Measurements from ENCODE around the gene RAB11FIP4.
A peak's percentile ranks its signal among the peaks of the same experiment; 100 is the strongest.

The RAB11FIP4 gene

DNA sequence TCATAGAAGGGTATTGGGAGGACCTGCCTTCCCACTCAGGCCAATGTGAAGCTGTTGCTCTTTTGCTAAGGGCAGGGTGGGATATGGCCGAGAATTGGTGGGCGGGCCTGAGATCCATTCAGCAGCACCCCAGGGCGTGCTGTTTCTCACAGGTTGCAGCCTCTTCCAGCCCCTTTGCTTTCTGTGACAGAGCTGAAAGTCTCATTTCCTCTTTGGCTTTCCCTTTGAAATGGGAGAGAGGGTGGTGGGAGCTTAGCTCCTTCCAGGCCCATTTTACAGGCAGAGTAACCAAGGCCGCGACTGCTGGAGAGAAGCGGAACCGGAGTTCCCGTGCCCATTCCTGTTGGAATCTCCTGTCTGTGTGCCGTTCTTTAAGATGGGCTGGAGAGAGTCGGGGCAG is 183.0 kb downstream of the RAB11FIP4 start:
- H3K4me3 ChIP-seq (ENCODE audit: low read length): no peak overlapping the region
- peaks cover 16% of the 10 kb centered on the region for H3K4me1 ChIP-seq (ENCODE audit: control insufficient read depth, insufficient read depth, low read length)
- no peak overlapping the region for H3K9ac ChIP-seq (ENCODE audit: low read length)
- H3K36me3 ChIP-seq (ENCODE audit: control insufficient read depth, insufficient read depth, low read length): no peaks in the 10 kb centered on the region
- H3K27me3 ChIP-seq (ENCODE audit: control insufficient read depth, insufficient read depth, low read length): no peaks in the 10 kb centered on the region
- no peaks in the 10 kb centered on the region for H3K9me3 ChIP-seq (ENCODE audit: control insufficient read depth, low read length)

DNA sequence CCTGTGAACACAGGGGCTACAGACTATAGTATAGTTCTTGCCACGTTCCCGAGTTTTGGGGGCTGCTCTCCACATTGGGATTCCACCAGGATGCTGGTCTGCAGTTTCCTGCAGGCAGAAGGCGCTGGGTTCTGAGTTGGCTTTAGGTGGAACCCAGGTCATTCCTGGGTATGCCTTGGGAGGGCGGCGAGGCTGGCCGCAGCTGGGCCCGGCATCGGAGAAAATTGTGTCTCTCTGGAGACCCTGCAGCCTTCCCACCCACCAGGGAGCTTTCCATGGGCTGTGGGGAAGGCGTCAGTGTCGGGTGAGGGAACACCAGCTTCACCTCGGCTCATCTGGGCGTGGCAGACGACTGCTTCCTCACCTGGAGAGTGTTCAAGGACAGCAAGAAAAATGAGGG is 183.6 kb downstream of the RAB11FIP4 start:
- no peaks in the 10 kb centered on the region for H3K27me3 ChIP-seq (ENCODE audit: control insufficient read depth, insufficient read depth, low read length)
- no peak overlapping the region for H3K4me3 ChIP-seq (ENCODE audit: low read length)
- no peaks in the 10 kb centered on the region for H3K36me3 ChIP-seq (ENCODE audit: control insufficient read depth, insufficient read depth, low read length)
- H3K9me3 ChIP-seq (ENCODE audit: control insufficient read depth, low read length): no peaks in the 10 kb centered on the region
- peaks cover 11% of the 10 kb centered on the region for H3K4me1 ChIP-seq (ENCODE audit: control insufficient read depth, insufficient read depth, low read length)
- no peak overlapping the region for H3K9ac ChIP-seq (ENCODE audit: low read length)

DNA sequence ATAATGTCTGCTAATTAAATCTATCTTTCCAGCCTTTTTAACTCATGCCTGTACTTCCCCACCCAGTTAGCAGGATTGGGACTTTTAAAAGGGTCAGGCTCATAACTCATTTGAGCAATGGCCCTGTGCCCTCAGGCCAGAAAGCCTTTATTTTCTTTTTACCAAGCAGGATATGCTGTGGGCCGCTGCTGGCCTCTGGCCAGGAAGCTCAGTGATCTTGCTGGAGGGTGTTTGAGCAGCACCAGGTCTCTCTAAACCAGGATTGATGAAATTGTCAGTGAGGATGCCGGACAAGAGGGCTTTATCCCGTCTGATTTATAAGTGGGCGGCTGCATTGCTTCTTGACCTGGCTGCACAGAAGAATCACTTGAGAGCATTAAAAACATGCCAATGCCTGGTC is 187.8 kb downstream of the RAB11FIP4 start:
- no peak overlapping the region for H3K4me3 ChIP-seq (ENCODE audit: low read length)
- no peaks in the 10 kb centered on the region for H3K36me3 ChIP-seq (ENCODE audit: control insufficient read depth, insufficient read depth, low read length)
- no peaks in the 10 kb centered on the region for H3K9me3 ChIP-seq (ENCODE audit: control insufficient read depth, low read length)
- H3K27me3 ChIP-seq (ENCODE audit: control insufficient read depth, insufficient read depth, low read length): no peaks in the 10 kb centered on the region
- peaks cover 34% of the 10 kb centered on the region for H3K4me1 ChIP-seq (ENCODE audit: control insufficient read depth, insufficient read depth, low read length)
- no peak overlapping the region for H3K9ac ChIP-seq (ENCODE audit: low read length)

DNA sequence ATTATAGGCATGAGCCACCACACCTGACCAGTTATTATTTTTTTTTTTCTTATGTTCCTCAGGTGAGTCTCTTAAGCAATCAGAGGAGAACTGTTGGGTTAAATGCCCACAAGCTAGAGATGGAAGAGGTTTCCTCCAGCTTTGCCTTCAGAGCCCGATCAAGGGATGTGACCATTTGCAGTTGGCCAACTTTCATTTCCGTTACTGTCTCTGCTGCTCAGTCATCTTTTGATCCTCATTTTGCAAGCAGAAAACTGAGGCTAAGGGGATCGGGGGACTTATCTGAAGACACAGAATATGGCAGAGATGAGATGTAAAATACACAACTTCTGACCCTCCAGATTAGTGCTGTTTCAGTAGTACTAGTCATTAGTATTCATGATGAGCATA is 188.8 kb downstream of the RAB11FIP4 start:
- Histone ChIP-seq H3K4me1 (ENCODE audit: control insufficient read depth, insufficient read depth, low read length) (peaks cover 39% of the 10 kb centered on the region), H3K9ac (ENCODE audit: low read length) (no peak overlapping the region), H3K27me3 (ENCODE audit: control insufficient read depth, insufficient read depth, low read length) (no peaks in the 10 kb centered on the region), H3K4me3 (ENCODE audit: low read length) (no peak overlapping the region), H3K36me3 (ENCODE audit: control insufficient read depth, insufficient read depth, low read length) (no peaks in the 10 kb centered on the region), H3K9me3 (ENCODE audit: control insufficient read depth, low read length) (no peaks in the 10 kb centered on the region)

DNA sequence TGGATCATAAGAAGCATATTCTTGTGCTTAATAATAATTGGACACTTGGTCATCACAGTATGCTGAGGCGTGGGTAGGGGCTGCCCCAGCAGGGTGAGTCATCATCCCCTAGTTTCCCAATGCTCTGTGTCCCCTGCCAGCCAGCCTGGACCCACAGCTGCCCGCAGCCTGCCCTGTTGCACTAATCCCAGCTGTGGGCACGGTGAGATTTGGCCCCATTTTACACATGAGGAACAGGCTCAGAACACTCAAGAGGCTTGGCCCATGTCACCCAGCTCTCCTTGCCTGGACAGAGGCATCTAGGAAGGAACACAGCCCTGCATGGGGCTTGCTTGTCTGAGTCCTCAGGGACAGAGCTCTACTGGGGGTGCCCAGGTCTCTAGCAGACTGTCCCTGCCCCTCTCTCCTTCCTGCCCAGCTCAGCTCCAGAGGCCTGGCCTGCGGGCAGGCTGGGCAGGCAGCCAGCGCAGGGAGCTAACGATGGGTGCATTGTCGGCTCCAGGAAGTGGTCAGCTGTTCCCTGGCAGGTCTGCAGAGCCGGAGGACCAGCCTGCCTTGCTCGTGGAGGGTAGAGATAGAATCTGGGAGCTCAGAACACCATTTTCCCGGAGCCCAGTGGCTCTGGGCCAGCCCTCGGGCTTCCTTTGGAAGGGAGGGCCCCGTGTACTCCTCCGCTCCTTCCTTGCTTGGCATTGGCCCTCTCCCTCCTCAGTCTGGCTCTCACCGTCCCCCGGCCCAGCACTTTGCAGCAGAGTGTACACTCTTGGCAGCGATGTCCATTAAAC is 189.4 kb downstream of the RAB11FIP4 start:
- H3K4me1 ChIP-seq (ENCODE audit: control insufficient read depth, insufficient read depth, low read length): peaks cover 39% of the 10 kb centered on the region
- H3K9me3 ChIP-seq (ENCODE audit: control insufficient read depth, low read length): no peaks in the 10 kb centered on the region
- no peak overlapping the region for H3K4me3 ChIP-seq (ENCODE audit: low read length)
- H3K36me3 ChIP-seq (ENCODE audit: control insufficient read depth, insufficient read depth, low read length): no peaks in the 10 kb centered on the region
- peak overlapping the region; percentile 46 for H3K9ac ChIP-seq (ENCODE audit: low read length)
- H3K27me3 ChIP-seq (ENCODE audit: control insufficient read depth, insufficient read depth, low read length): no peaks in the 10 kb centered on the region

DNA sequence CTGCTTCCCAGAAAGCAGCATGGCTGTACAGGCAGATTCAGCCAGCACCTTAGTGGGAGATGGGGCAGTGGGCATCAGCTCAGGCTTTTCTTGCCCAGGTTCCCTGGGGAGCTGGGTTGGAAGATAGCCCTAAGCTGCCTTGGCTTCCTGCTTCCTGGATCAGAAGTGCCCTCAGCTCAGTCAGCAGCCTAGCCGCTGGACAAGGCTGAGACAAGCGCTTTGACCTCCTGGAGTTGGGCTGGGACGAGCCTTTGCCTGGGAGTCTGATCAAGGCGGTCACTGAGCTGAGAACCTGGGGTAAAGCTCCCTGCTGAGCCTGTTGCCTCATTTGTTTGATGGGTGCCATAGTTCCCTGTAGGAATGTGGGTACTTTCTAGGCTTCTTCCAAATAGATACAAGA is 190.0 kb downstream of the RAB11FIP4 start:
- no peaks in the 10 kb centered on the region for H3K9me3 ChIP-seq (ENCODE audit: control insufficient read depth, low read length)
- peak overlapping the region; percentile 46 for H3K9ac ChIP-seq (ENCODE audit: low read length)
- H3K4me3 ChIP-seq (ENCODE audit: low read length): no peak overlapping the region
- no peaks in the 10 kb centered on the region for H3K36me3 ChIP-seq (ENCODE audit: control insufficient read depth, insufficient read depth, low read length)
- H3K27me3 ChIP-seq (ENCODE audit: control insufficient read depth, insufficient read depth, low read length): no peaks in the 10 kb centered on the region
- H3K4me1 ChIP-seq (ENCODE audit: control insufficient read depth, insufficient read depth, low read length): peaks cover 39% of the 10 kb centered on the region

DNA sequence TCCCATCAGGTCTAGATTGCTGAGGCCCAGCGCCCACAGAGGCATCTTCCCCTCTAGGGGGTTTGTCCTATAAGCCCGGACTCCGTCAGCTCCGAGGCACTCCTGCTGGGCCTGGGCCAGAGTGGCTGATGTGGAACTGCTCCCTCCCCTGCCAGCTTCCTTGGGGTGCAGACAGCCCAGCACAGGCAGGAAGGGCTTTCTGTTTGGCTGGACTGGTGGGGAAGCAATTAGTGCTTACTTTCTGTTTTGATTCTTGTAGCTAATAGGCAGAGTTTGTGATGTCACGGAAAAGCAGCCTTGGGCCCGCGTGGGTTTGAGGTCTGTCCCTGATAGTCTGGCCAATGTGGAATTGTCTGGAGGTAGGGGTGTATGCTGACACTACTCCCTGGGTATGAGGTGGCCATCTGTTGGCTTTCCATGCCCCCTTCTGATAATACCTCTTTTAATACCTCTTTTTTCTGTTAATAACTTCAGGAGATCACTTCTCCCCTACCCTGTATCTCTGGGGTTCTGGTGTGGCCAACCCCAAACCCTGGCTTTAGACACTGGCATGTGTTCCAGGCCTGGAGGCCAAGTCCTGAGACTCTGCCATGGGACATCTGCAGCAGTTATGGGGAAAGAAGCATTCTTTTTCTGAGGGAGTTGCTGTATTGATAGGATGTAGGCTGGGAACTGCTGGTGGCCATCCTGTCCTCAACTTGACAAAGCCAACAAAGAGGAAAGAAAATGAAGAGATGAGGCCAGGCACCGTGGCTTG is 190.9 kb downstream of the RAB11FIP4 start:
- no peaks in the 10 kb centered on the region for H3K36me3 ChIP-seq (ENCODE audit: control insufficient read depth, insufficient read depth, low read length)
- peaks cover 39% of the 10 kb centered on the region for H3K4me1 ChIP-seq (ENCODE audit: control insufficient read depth, insufficient read depth, low read length)
- H3K9me3 ChIP-seq (ENCODE audit: control insufficient read depth, low read length): no peaks in the 10 kb centered on the region
- no peaks in the 10 kb centered on the region for H3K27me3 ChIP-seq (ENCODE audit: control insufficient read depth, insufficient read depth, low read length)
- peak overlapping the region; percentile 38 for H3K9ac ChIP-seq (ENCODE audit: low read length)
- H3K4me3 ChIP-seq (ENCODE audit: low read length): no peak overlapping the region

DNA sequence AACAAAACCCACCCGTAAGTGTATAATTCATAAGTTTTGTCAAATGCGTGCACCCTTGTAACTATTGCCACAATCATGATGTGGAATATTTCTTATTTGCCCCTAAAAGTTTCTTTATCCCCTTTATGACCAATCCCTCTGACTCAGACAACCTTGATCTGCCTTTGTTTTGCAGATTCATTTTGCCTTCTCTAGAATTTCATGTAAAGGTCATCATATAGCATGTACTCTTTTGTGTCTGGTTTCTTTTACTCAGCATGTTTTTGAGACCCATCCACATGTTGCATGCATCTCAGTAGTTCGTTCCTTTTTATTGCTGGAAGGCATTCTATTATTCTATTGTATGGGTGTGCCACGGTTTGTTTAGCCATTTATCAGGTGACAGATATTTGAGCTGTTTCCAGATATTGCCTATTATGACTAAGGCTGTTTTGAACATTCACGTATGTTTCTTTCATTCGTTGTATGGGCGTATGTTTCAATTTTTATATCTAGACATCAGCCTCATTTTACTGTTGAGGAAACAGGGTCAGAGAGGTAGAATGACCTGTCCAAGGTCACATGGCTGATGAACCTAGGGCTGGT is 192.4 kb downstream of the RAB11FIP4 start:
- Histone ChIP-seq H3K27me3 (ENCODE audit: control insufficient read depth, insufficient read depth, low read length) (no peaks in the 10 kb centered on the region), H3K4me1 (ENCODE audit: control insufficient read depth, insufficient read depth, low read length) (peaks cover 39% of the 10 kb centered on the region), H3K4me3 (ENCODE audit: low read length) (no peak overlapping the region), H3K36me3 (ENCODE audit: control insufficient read depth, insufficient read depth, low read length) (no peaks in the 10 kb centered on the region), H3K9me3 (ENCODE audit: control insufficient read depth, low read length) (no peaks in the 10 kb centered on the region), H3K9ac (ENCODE audit: low read length) (no peak overlapping the region)

DNA sequence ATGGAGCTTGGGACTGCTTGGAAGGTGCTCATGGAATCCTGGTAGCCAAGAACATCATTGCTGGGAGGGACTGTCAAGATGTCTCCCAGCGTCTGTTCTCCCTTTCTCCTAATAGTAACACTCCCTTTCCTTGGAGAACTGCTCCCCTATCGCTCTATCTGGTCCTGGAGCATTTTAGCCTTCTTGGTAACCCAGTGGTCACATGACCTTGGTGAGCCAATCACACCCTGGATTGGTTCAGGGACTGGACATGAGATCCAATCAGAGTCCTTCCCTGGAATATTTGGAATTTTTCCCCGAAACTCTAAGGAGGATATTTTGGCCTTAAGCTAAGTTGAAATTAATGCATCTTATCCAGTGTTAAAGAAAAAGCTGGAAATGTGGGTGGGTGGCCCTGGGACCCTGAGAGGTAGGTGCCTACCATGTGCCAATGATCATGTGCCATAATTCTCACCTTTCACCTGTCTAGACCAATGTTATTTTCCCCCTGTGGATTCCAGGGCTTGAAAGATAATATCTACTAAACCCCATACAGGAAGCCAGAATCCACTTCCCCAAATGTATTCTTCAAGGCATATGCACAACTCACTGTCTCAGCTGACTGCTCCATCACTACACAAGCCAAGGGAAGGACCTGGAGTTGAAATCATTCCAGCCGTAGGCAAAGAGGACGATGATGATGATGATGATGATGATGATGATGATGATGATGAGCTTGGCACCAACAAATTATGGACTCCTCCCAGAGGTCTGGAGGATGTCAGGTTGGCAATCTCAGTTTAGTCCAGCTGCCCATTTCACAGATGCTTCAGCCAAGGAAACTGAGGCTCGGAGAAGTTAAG is 193.2 kb downstream of the RAB11FIP4 start:
- Histone ChIP-seq H3K4me1 (ENCODE audit: control insufficient read depth, insufficient read depth, low read length) (peaks cover 39% of the 10 kb centered on the region), H3K9ac (ENCODE audit: low read length) (no peak overlapping the region), H3K9me3 (ENCODE audit: control insufficient read depth, low read length) (no peaks in the 10 kb centered on the region), H3K36me3 (ENCODE audit: control insufficient read depth, insufficient read depth, low read length) (no peaks in the 10 kb centered on the region), H3K4me3 (ENCODE audit: low read length) (no peak overlapping the region), H3K27me3 (ENCODE audit: control insufficient read depth, insufficient read depth, low read length) (no peaks in the 10 kb centered on the region)

DNA sequence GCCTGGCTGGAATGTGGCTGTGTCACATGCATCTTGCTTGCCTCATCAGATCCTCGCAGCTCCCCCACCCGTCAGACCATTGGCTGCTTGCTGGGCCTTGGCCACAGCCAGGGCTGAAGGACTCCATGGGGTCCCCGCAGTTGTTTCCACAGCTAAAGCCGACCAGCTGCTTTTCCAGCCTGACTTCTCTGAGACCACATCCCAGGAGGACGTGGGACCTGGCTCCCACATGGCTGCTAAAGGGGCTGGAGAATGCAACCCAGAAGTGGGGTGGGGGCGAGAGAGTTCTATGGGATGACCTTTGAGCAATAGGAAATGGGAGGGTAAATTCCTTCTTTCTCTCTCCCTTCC is 193.8 kb downstream of the RAB11FIP4 start:
- Histone ChIP-seq H3K9me3 (ENCODE audit: control insufficient read depth, low read length) (no peaks in the 10 kb centered on the region), H3K27me3 (ENCODE audit: control insufficient read depth, insufficient read depth, low read length) (no peaks in the 10 kb centered on the region), H3K4me3 (ENCODE audit: low read length) (no peak overlapping the region), H3K4me1 (ENCODE audit: control insufficient read depth, insufficient read depth, low read length) (peaks cover 39% of the 10 kb centered on the region), H3K9ac (ENCODE audit: low read length) (no peak overlapping the region), H3K36me3 (ENCODE audit: control insufficient read depth, insufficient read depth, low read length) (no peaks in the 10 kb centered on the region)

DNA sequence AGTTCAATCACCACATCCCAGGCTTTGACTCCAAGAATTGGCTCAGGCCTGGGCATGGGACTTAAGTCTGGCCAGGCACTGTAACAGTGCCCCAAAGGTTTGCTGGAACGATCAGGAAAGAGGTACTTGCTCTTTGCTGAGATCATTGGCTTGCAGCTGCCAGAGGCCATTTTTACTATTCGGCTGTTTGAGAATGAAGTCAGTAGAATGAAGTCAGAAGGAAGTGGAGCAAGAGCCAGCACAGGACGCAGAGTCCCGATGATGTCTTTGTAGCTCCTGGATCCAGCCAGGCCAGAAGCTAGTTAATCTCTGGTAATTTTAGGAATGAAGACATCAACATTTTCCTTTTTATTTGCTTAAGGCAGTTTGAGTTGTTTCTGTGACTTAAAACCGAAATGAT is 195.5 kb downstream of the RAB11FIP4 start:
- Histone ChIP-seq H3K36me3 (ENCODE audit: control insufficient read depth, insufficient read depth, low read length) (no peaks in the 10 kb centered on the region), H3K4me1 (ENCODE audit: control insufficient read depth, insufficient read depth, low read length) (peaks cover 22% of the 10 kb centered on the region), H3K9ac (ENCODE audit: low read length) (no peak overlapping the region), H3K27me3 (ENCODE audit: control insufficient read depth, insufficient read depth, low read length) (no peaks in the 10 kb centered on the region), H3K4me3 (ENCODE audit: low read length) (no peak overlapping the region), H3K9me3 (ENCODE audit: control insufficient read depth, low read length) (no peaks in the 10 kb centered on the region)
